ENCODE measurements around the gene DMC1. TPM values are rescaled to one million over a fixed set of nuclear protein-coding genes. Genes with fewer than 3 reads are reported as not detected.

Gene DMC1
- total and polyA plus RNA-seq, 10 of the 15 experiments (the other 5 are each of a cell fraction or from before 2014, with no cell fraction given): 1.0 to 21.0 (median 4.5) TPM

GRCh38 chr22:38494498-38494897, 75.5 kb downstream of the DMC1 start:
- no peak for DNase-seq (ENCODE audit: low read depth, low spot score)
- RAD21 ChIA-PET (ENCODE audit: unreplicated experiment): no interaction called here
- Histone ChIP-seq H3K79me2 (ENCODE audit: control insufficient read depth, insufficient read depth, low read length) (peaks cover 22% of the 10 kb centered on the region), H3K4me3 (no peak overlapping the region), H3K36me3 (ENCODE audit: control insufficient read depth in 2 of 2, insufficient read depth in 2 of 2, low read length in 1 of 2) (peaks cover 28 to 71% of the 10 kb centered on the region in 2 experiments), H3K4me1 (ENCODE audit: control insufficient read depth, insufficient read depth, low read length) (no peaks in the 10 kb centered on the region), H2AFZ (ENCODE audit: control insufficient read depth, low read depth, low read length) (no peak overlapping the region), H3K27me3 (replicated peaks in 1 of 2; ENCODE audit: control insufficient read depth in 2 of 2, insufficient read depth in 2 of 2, low read length in 1 of 2) (no peaks in the 10 kb centered on the region), H3K9ac (ENCODE audit: control insufficient read depth, insufficient read depth, low read length) (no peak overlapping the region), H3K9me3 (replicated peaks; ENCODE audit: control insufficient read depth, insufficient read depth, low read length) (no peaks in the 10 kb centered on the region), H4K20me1 (ENCODE audit: control insufficient read depth, insufficient read depth) (peaks cover 6% of the 10 kb centered on the region; the same call in 1 of the 2 replicates), H3K27ac (ENCODE audit: control insufficient read depth, insufficient read depth) (no peak overlapping the region), H3K4me2 (ENCODE audit: control insufficient read depth, insufficient read depth) (no peak overlapping the region)
- intact Hi-C loops (cut with micrococcal nuclease; ENCODE audit: unreplicated experiment) (no loop called here), in situ Hi-C loops (cut with MboI) (no loop called here)
- SMC1A ChIA-PET (ENCODE audit: uncharacterized antibody, unreplicated experiment): interaction anchor here (1.6 kb wide), 1 partner anchor 27 kb away, joined by 4 read pairs; no protein-coding TSS in a partner anchor
- no peak for ATAC-seq
- BruUV-seq (replicated peaks): no TSS peak
- no peak for FAIRE-seq
- TF ChIP-seq CEBPZ (IDR thresholded peaks at IDR 0.05; ENCODE audit: low read depth, low read length) (no peak), RB1 (IDR thresholded peaks at IDR 0.05; ENCODE audit: borderline replicate concordance) (no peak), EP300 (IDR thresholded peaks at IDR 0.05; ENCODE audit: borderline replicate concordance in 1 of 2, control insufficient read depth in 1 of 2, low read depth in 2 of 2, low read length in 2 of 2) (no peak), CREB1 (IDR thresholded peaks at IDR 0.05; ENCODE audit: low read depth) (no peak), CBX3 (IDR thresholded peaks at IDR 0.05; ENCODE audit: borderline replicate concordance, low read depth) (no peak), RFX5 (IDR thresholded peaks at IDR 0.05; ENCODE audit: low read depth, low read length) (no peak), ELK1 (IDR thresholded peaks at IDR 0.05; ENCODE audit: low read depth, low read length) (no peak), SREBF1 (IDR thresholded peaks at IDR 0.05; ENCODE audit: low read length) (no peak), STAT1 (conservative IDR thresholded peaks at IDR 0.05) (no peak), FOXK2 (IDR thresholded peaks at IDR 0.05) (no peak), ZNF384 (IDR thresholded peaks at IDR 0.05; ENCODE audit: borderline replicate concordance, low read depth, low read length) (no peak), ATF2 (IDR thresholded peaks at IDR 0.05; ENCODE audit: low read length) (no peak)
- CTCF ChIA-PET: interaction anchor here (0.6 kb wide), 1 partner anchor 77 kb away, joined by 3 read pairs; no protein-coding TSS in a partner anchor
- POLR2A ChIA-PET: interaction anchor here (0.5 kb wide), 1 partner anchor 296 kb away, joined by 3 read pairs; no protein-coding TSS in a partner anchor
- 98% methylated on average over 2 of the region's 2 CpGs for WGBS (ENCODE audit: insufficient coverage, insufficient replicate concordance, low lambda C conversion rate, missing lambda C conversion rate)

Data from GM12878 (cell line).